HG03575 (cell line): ENCODE results near the gene KRT15.

Experiments
- ATAC-seq: cut with Tn5 transposase; IDR thresholded peaks from one replicate; pipeline ENCODE4 v1.9.1; 2021; ENCODE audit not compliant: unreplicated experiment, insufficient number of reproducible peaks, low FRiP score; ENCODE audit errors: extremely low read depth

KRT15 gene

GRCh38 chr17:41511716-41512115 is 7.0 kb downstream of the KRT15 start:
- ATAC-seq: no peak

- no peak for ATAC-seq
Observed at GRCh38 chr17:41511116-41511515, 7.6 kb downstream of the KRT15 start.

- no peak for ATAC-seq
Observed at GRCh38 chr17:41510251-41511065, 8.2 kb downstream of the KRT15 start.

- ATAC-seq: no peak
Observed at GRCh38 chr17:41507315-41507880, 11.3 kb downstream of the KRT15 start.

- ATAC-seq: no peak
Observed at GRCh38 chr17:41505809-41506767, 12.6 kb downstream of the KRT15 start.

GRCh38 chr17:41505007-41505808 is 13.5 kb downstream of the KRT15 start, which contains the start of gene KRT13:
KRT13 (minus strand) TSS chr17:41505612; CDS start chr17:41505550, 62 bp downstream.
- ATAC-seq: no peak

GRCh38 chr17:41504246-41504977 is 14.3 kb downstream of the KRT15 start:
- ATAC-seq: no peak

- ATAC-seq: no peak
Observed at GRCh38 chr17:41503202-41503601, 15.5 kb downstream of the KRT15 start.

GRCh38 chr17:41500131-41500911 is 18.4 kb downstream of the KRT15 start:
- ATAC-seq: no peak

- no peak for ATAC-seq
Observed at GRCh38 chr17:41499714-41500113, 19.0 kb downstream of the KRT15 start.

- ATAC-seq: no peak
Observed at GRCh38 chr17:41498276-41498675, 20.4 kb downstream of the KRT15 start.

GRCh38 chr17:41496803-41497484 is 21.7 kb downstream of the KRT15 start:
- no peak for ATAC-seq

- ATAC-seq: no peak
Observed at GRCh38 chr17:41494524-41494923, 24.2 kb downstream of the KRT15 start.

- ATAC-seq: no peak
Observed at GRCh38 chr17:41492771-41493170, 25.9 kb downstream of the KRT15 start.

- ATAC-seq: no peak
Observed at GRCh38 chr17:41492351-41492750, 26.3 kb downstream of the KRT15 start.

GRCh38 chr17:41491476-41491875 is 27.2 kb downstream of the KRT15 start:
- no peak for ATAC-seq
